Measurements from ENCODE around the gene DUSP22.

The DUSP22 gene

DNA sequence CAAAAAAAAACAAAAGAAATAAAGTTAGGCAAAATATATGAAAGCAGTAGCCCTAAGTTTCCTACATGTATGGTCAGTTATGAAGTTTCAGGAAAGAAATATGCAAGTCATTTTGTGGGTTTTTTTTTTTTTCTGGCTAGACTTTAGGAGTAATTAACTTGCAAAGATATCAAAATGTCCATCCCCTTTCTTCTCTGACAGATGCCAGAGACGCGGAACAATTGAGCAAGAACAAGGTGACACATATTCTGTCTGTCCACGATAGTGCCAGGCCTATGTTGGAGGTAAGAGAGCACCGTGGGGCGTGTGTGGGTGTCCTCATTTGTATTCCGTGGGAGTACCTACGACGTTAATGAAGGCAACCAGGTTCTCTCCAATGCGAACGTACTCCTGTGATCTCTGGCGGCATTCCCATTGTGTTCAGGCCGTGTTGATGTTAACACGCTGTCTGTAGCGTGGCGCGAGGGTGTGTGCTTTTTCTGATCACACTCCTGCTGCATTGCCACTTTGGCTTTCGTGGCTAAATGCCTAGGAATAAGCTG, 19.5 kb downstream of the DUSP22 start:
- DNase-seq: peak; percentile 40

GRCh38 chr6:313087-313486, 20.8 kb downstream of the DUSP22 start:
- peak; percentile 74 for DNase-seq

- DNase-seq: no peak
These were observed 21.6 kb downstream of the DUSP22 start for GRCh38 chr6:313917-314316.

GRCh38 chr6:314377-314776, 22.1 kb downstream of the DUSP22 start:
- no peak for DNase-seq

DNA sequence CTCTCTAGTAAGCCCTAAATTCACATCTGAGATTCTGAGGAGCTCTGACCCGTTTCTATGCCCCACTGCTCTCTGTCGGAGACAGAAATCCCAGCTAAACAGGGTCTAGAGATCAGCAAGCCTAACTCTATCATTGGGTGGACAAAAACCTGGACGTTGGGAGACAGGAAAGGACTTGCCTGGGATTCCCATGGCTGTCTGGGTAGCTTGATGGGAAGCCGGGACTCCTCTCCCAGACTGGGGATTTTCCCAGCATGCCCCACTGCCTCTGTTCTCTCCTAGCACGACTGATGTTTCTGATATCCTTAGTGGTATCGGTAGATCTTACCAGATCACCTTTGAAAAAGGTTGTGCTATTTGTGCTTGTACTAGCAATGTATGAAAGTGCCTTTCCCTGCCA, 22.9 kb downstream of the DUSP22 start:
- no peak for DNase-seq

DNA sequence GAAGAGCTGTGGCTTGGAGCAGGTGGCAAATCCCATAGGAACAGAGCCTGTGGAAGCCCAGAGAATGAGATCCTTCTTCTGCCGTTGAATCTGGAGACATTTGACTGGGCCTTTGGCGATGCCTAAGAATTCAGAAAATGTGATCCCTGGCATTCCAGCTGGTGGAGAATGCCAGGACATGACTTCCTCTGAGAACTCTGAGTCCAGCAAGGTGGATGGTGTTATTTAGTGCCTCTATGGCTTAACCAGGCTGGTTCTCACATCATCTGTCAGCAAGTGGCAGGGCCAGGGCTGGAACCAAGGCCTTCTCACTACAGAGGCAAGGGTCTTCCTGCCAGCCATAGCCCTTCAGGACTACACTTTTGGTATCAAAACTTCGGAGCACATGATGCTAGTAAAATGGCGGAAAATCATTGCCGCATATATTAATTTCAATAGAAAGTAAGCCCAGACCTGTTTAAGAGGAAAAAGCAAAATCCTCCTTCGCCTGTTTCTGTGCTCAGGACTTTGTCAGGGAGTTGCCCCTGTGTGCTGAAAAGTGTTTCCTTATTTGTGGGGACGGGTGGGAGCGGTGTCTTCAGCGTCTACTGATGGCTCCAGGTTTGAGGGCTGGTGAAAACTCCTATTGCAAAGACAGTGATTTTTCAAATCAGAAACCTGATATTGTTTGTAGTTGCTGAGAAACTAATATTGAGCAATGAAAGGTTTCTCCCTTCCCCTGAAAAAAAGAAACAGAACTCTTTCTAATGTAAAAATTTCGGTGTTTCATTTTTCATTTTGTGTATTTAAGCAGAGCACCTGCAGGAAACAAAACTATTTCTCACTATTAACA, 23.9 kb downstream of the DUSP22 start:
- DNase-seq: no peak

- DNase-seq: no peak
These were observed 24.4 kb downstream of the DUSP22 start for GRCh38 chr6:316753-317038.

- no peak for DNase-seq
These were observed 24.8 kb downstream of the DUSP22 start for GRCh38 chr6:317060-317447.

DNA sequence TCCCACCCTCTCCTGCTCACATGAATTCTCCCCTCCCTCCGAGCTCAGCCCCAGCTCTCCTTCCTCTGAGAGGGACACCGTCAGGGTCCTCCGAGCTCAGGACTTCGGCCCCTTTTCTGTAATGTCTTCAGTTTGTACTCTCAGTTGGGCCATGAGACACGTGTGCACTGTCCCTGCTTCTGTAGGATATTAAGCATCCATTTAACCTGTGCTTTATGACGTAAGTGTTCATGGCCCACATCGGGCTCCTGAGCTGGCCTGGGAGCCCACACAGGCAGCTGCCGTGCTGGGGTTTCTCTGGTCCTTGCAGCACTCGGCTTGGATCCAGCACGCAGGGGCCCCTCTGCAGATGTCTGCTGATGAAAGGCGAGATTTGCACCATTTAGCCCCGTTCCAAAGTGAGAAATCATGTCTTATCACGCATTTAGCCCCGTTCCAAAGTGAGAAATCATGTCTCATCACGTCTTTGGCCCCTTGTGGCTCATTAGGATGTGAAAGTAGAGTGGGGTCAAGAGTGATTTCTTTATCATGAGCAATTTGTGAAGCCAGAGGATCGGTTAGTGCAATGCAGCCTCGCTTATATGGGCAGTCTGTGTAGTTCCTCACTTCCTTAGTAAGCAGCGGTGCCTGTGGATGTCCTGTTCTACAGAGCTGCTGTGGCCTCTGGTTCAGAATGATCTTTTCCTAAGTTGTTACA, 25.3 kb downstream of the DUSP22 start:
- peak; percentile 65 for DNase-seq

DNA sequence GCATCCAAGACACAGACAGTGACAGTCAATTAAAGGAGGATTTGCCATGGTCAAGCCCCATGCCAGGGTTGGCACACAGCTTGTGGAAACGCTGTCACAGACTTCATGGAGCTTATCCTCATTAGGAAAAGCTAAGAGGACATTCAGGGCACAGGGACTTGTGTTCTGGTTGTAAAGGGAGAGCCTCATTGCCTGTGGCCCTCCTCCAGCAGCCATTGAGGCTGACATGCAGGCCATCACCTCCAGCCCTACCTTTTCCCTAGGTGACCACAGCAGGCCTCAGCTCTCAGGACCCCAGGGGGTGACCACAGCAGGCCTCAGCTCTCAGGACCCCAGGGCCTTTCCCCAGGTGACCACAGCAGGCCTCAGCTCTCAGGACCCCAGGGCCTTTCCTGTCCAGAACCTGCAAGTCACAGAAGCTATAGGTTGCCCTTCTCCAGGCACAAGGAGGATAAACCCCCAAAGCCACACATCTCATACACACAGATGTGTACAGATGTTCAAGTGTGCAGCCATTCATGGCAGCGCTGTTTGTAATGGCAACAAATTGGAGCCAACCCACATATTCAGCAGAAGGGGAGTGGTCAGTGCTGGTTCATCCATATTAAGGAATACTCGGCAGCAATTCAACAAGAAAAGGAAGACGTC, 26.1 kb downstream of the DUSP22 start:
- DNase-seq: no peak

DNA sequence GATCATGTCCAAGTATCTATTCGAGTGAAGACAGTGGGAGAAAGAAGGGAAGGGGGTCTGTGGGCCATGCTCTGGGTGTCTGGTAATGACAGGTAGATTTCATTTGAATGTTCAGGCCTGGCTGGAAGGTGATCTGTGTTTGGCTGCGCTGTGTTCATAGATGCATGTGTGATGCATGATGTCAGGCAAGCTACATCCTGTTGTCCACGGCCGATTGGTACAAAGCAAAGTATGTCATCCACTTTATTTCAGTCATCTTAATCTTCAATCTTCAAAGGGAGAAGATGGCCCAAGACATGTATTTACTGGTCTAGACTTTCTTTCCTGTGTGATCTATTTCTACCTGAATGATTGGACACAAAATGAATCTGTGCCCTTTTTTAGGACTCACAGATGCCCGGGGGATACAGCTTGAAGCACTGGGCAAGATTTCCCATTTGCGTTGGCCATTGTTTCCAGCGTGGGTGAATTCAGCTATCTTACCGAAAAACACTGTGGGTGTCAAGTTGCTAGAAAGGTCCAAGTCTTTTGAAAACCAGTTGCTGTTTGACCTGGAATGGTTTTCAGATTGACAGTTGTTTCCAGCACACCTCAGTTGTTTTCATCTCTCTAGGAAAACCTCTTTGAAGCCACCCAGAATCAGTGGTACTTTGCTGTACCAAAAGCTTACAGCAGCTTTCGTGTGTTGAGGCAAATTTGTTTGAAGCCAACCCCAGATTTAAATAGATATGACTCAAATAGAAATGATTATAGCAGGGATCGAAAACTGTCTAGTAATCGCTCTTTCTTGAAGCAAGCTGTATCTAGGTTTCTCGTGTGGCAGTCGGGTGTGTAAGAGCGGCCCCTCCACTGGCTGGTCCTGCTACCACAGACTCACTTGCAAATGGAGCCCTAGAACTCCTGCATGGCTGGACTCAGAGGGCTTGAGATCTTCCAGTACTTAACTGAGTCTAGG, 27.2 kb downstream of the DUSP22 start:
- DNase-seq: no peak

GRCh38 chr6:320351-321157, 28.3 kb downstream of the DUSP22 start:
- no peak for DNase-seq

GRCh38 chr6:321158-321438, 28.8 kb downstream of the DUSP22 start:
- no peak for DNase-seq

GRCh38 chr6:321536-322258, 29.4 kb downstream of the DUSP22 start:
- DNase-seq: peak; percentile 78

- no peak for DNase-seq
These were observed 30.1 kb downstream of the DUSP22 start for GRCh38 chr6:322259-322930.

DNA sequence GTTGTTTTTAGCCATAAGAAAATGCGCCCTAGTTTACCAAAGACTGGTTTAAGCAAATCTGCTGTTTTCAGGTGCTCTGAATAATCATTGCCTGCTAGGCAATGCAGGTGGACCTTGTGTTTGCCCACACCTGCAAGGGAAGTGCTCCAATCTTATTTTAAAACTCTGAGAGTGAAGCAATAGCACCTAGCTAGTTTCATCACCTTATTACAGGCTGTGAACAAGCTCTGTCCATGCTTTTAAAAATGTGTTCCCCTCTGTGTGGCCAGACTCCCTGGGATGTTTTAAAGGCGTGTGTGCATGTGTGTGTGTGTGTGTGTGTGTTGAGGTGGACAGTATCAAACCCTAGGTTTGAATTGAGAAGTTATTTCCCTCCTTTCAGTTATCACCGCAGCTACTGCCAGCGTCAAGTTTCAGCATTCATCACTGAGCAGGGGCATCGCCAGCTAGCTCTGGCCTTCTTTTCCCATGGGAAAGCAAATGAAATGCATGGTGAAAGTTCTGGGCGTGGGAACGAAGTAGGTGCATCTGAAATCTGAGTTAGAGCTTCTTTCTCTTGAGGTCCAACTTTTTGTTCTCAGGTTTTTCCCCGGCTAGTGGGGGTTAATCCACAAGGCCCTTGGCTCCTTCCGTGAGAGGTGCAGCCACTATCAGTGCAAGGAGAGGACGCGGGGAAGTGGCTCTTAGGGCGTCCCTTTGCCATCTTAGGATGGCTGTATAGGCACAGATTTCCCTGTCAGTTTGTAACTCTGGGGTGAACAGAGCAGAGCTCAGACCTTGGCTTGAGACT, 30.8 kb downstream of the DUSP22 start:
- DNase-seq: no peak

DNA sequence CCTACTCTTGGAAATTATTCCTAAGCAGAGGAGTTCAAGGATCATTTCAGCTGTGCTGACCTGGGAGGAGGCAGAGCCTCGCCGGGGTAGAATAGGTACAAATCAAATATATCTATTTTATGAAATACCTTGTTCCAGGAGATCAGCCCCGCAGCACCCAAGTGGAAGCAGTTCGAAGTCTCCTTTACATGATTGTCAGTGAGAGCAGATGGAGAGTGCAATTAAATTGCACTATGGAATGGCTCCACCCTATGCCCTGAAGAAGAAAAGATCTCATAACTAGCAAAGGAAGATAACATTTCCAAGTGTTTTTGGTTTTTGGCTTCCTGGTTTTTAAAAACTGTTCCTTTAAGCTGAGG, 31.4 kb downstream of the DUSP22 start:
- DNase-seq: no peak

- no peak for DNase-seq
These were observed 31.9 kb downstream of the DUSP22 start for GRCh38 chr6:324116-324728.

GRCh38 chr6:324729-325125, 32.4 kb downstream of the DUSP22 start:
- DNase-seq: no peak

Measured in inflammatory macrophage treated with lipopolysaccharide for 4 hours (primary cell).